Glutamatergic neuron (in vitro differentiated cells): ENCODE data around the gene TSPAN14. TPM values are rescaled to one million over a fixed set of nuclear protein-coding genes. Genes with fewer than 3 reads are reported as not detected.

Source experiments
- DNase-seq: peaks from one replicate; pipeline ENCODE4 v3.0.0; 2022
- H3K27ac Mint-ChIP-seq: one replicate; pipeline ENCODE4 v1.8.0; 2020; ENCODE audit warnings: mild to moderate bottlenecking, mixed read lengths, inconsistent platforms; ENCODE audit not compliant: unreplicated experiment
- H3K27me3 Mint-ChIP-seq: one replicate; pipeline ENCODE4 v1.8.0; 2020; ENCODE audit warnings: mild to moderate bottlenecking, moderate library complexity, mixed read lengths, inconsistent platforms; ENCODE audit not compliant: unreplicated experiment
- H3K36me3 Mint-ChIP-seq: one replicate; pipeline ENCODE4 v1.8.0; 2020; ENCODE audit warnings: mild to moderate bottlenecking, mixed read lengths, inconsistent platforms; ENCODE audit not compliant: unreplicated experiment
- H3K4me1 Mint-ChIP-seq: one replicate; pipeline ENCODE4 v1.8.0; 2020; ENCODE audit warnings: mild to moderate bottlenecking, low read depth, mixed read lengths, inconsistent platforms; ENCODE audit not compliant: unreplicated experiment
- H3K4me3 Mint-ChIP-seq: one replicate; pipeline ENCODE4 v1.8.0; 2020; ENCODE audit warnings: mild to moderate bottlenecking, mixed read lengths, inconsistent platforms; ENCODE audit not compliant: unreplicated experiment
- H3K9me3 Mint-ChIP-seq: one replicate; pipeline ENCODE4 v1.8.0; 2020; ENCODE audit warnings: mild to moderate bottlenecking, moderate library complexity, mixed read lengths, inconsistent platforms; ENCODE audit not compliant: unreplicated experiment
- CTCF ChIP-seq: fragments of 200-600 bp; sonication (generic); IDR thresholded peaks from one replicate; pipeline ENCODE4 v1.5.0; 2021; ENCODE audit not compliant: partially characterized antibody, unreplicated experiment
- total RNA-seq: library from RNA; stranded (reverse); fragmentation: NEBNext Ultra II Directional; extraction: Animal tissue kit (Norgen Biotek cat#: 25700); gene quantifications from one replicate; pipeline ENCODE4 v1.2.1, GENCODE V29; 2021; ENCODE audit not compliant: unreplicated experiment

TSPAN14 gene
- total RNA-seq, 1 donor from 2014 or later: 141 TPM

- DNase-seq: no peak
- Mint-ChIP-seq H3K4me1 (peaks cover 57% of the 10 kb centered on the region), H3K27me3 (peaks cover 12% of the 10 kb centered on the region), H3K4me3 (peak overlapping the region; percentile 34), H3K9me3 (peaks cover 17% of the 10 kb centered on the region), H3K36me3 (peaks cover 14% of the 10 kb centered on the region), H3K27ac (peak overlapping the region; percentile 77)
- TF ChIP-seq CTCF: no peak
Measured at GRCh38 chr10:80501913-80502521, 47.9 kb downstream of the TSPAN14 start.

- Mint-ChIP-seq H3K36me3 (peaks cover 12% of the 10 kb centered on the region), H3K27me3 (peaks cover 12% of the 10 kb centered on the region), H3K27ac (peak overlapping the region; percentile 78), H3K4me1 (peaks cover 58% of the 10 kb centered on the region), H3K9me3 (peaks cover 15% of the 10 kb centered on the region), H3K4me3 (no peak overlapping the region)
- no peak for TF ChIP-seq CTCF
- no peak for DNase-seq
Measured at GRCh38 chr10:80502621-80503583, 48.8 kb downstream of the TSPAN14 start.

- Mint-ChIP-seq H3K27ac (peak overlapping the region; percentile 78), H3K36me3 (peaks cover 7% of the 10 kb centered on the region), H3K4me1 (peaks cover 52% of the 10 kb centered on the region), H3K4me3 (no peak overlapping the region), H3K27me3 (peaks cover 12% of the 10 kb centered on the region), H3K9me3 (peaks cover 15% of the 10 kb centered on the region)
- TF ChIP-seq CTCF: no peak
- DNase-seq: no peak
Measured at GRCh38 chr10:80503584-80504157, 49.6 kb downstream of the TSPAN14 start.

GRCh38 chr10:80504158-80504811, 50.2 kb downstream of the TSPAN14 start:
- H3K27me3 Mint-ChIP-seq: peaks cover 12% of the 10 kb centered on the region
- H3K4me3 Mint-ChIP-seq: no peak overlapping the region
- H3K4me1 Mint-ChIP-seq: peaks cover 47% of the 10 kb centered on the region
- DNase-seq: no peak
- H3K9me3 Mint-ChIP-seq: peaks cover 14% of the 10 kb centered on the region
- peaks cover 7% of the 10 kb centered on the region for H3K36me3 Mint-ChIP-seq
- H3K27ac Mint-ChIP-seq: peak overlapping the region; percentile 55
- TF ChIP-seq CTCF: no peak
